ENCODE data around the gene OTOG.

Gene OTOG

GRCh38 chr11:17601676-17602075 lies 54.6 kb downstream of the OTOG start:
- TF ChIP-seq JUND (IDR thresholded peaks at IDR 0.05; ENCODE audit: low read depth), result no peak
- in situ Hi-C loops (cut with HindIII; ENCODE audit: low pct_unique_long_range_greater_than_20kb, low sequenced_read_pairs), result no loop called here
- DNase-seq (ENCODE audit: low read depth in 1 of 2, low spot score in 1 of 2), result no peak

GRCh38 chr11:17602105-17603001 lies 55.3 kb downstream of the OTOG start:
- no peak for DNase-seq (ENCODE audit: low read depth in 1 of 2, low spot score in 1 of 2)
- in situ Hi-C loops (cut with HindIII; ENCODE audit: low pct_unique_long_range_greater_than_20kb, low sequenced_read_pairs), result no loop called here
- no peak for TF ChIP-seq JUND (IDR thresholded peaks at IDR 0.05; ENCODE audit: low read depth)

- in situ Hi-C loops (cut with HindIII; ENCODE audit: low pct_unique_long_range_greater_than_20kb, low sequenced_read_pairs), result no loop called here
- no peak for TF ChIP-seq JUND (IDR thresholded peaks at IDR 0.05; ENCODE audit: low read depth)
- DNase-seq (ENCODE audit: low read depth in 1 of 2, low spot score in 1 of 2), result no peak
These were observed 56.2 kb downstream of the OTOG start for GRCh38 chr11:17603056-17603825.

GRCh38 chr11:17604201-17604914 lies 57.3 kb downstream of the OTOG start:
- in situ Hi-C loops (cut with HindIII; ENCODE audit: low pct_unique_long_range_greater_than_20kb, low sequenced_read_pairs), result no loop called here
- no peak for TF ChIP-seq JUND (IDR thresholded peaks at IDR 0.05; ENCODE audit: low read depth)
- no peak for DNase-seq (ENCODE audit: low read depth in 1 of 2, low spot score in 1 of 2)

GRCh38 chr11:17604915-17605233 lies 57.8 kb downstream of the OTOG start:
- DNase-seq (ENCODE audit: low read depth in 1 of 2, low spot score in 1 of 2), result no peak
- in situ Hi-C loops (cut with HindIII; ENCODE audit: low pct_unique_long_range_greater_than_20kb, low sequenced_read_pairs), result no loop called here
- no peak for TF ChIP-seq JUND (IDR thresholded peaks at IDR 0.05; ENCODE audit: low read depth)

GRCh38 chr11:17605651-17606122 lies 58.6 kb downstream of the OTOG start:
- no peak for TF ChIP-seq JUND (IDR thresholded peaks at IDR 0.05; ENCODE audit: low read depth)
- in situ Hi-C loops (cut with HindIII; ENCODE audit: low pct_unique_long_range_greater_than_20kb, low sequenced_read_pairs), result no loop called here
- no peak for DNase-seq (ENCODE audit: low read depth in 1 of 2, low spot score in 1 of 2)

- no peak for DNase-seq (ENCODE audit: low read depth in 1 of 2, low spot score in 1 of 2)
- TF ChIP-seq JUND (IDR thresholded peaks at IDR 0.05; ENCODE audit: low read depth), result no peak
- in situ Hi-C loops (cut with HindIII; ENCODE audit: low pct_unique_long_range_greater_than_20kb, low sequenced_read_pairs), result no loop called here
These were observed 59.4 kb downstream of the OTOG start for GRCh38 chr11:17606233-17607082.

- TF ChIP-seq JUND (IDR thresholded peaks at IDR 0.05; ENCODE audit: low read depth), result no peak
- no peak for DNase-seq (ENCODE audit: low read depth in 1 of 2, low spot score in 1 of 2)
- in situ Hi-C loops (cut with HindIII; ENCODE audit: low pct_unique_long_range_greater_than_20kb, low sequenced_read_pairs), result no loop called here
These were observed 60.0 kb downstream of the OTOG start for GRCh38 chr11:17607083-17607429.

- in situ Hi-C loops (cut with HindIII; ENCODE audit: low pct_unique_long_range_greater_than_20kb, low sequenced_read_pairs), result no loop called here
- TF ChIP-seq JUND (IDR thresholded peaks at IDR 0.05; ENCODE audit: low read depth), result no peak
- no peak for DNase-seq (ENCODE audit: low read depth in 1 of 2, low spot score in 1 of 2)
These were observed 60.8 kb downstream of the OTOG start for GRCh38 chr11:17607591-17608570.

- in situ Hi-C loops (cut with HindIII; ENCODE audit: low pct_unique_long_range_greater_than_20kb, low sequenced_read_pairs), result no loop called here
- DNase-seq (ENCODE audit: low read depth in 1 of 2, low spot score in 1 of 2), result no peak
- TF ChIP-seq JUND (IDR thresholded peaks at IDR 0.05; ENCODE audit: low read depth), result no peak
These were observed 61.8 kb downstream of the OTOG start for GRCh38 chr11:17608821-17609220.
